A549 (cell line): ENCODE results near the gene SBF2. TPM values are rescaled to one million over a fixed set of nuclear protein-coding genes. Genes with fewer than 3 reads are reported as not detected.

Experiments used
- ATAC-seq, 2 experiments: fragments of 200-7000 bp in 1 of 2; fragments of >200 bp in 1 of 2; cut with Nextera tagmentation in 1 of 2; cut with Tn5 transposase in 1 of 2; 3 replicates each; pipeline versions ENCODE4 v1.8.0 to v1.9.1; 2018 to 2020; ENCODE audit warnings: mild to moderate bottlenecking in 1 of 2, moderate library complexity in 1 of 2
- CTCF ChIA-PET: fragments of 300-600 bp; sonication (Branson Sonifier 250); formaldehyde crosslinking; extraction: SDS; loops from one replicate; lab custom pipeline; 2021; ENCODE audit warnings: antibody characterized with exemption, inconsistent platforms; lab: Yijun Ruan, JAX
- POLR2A ChIA-PET: fragments of 350-600 bp; formaldehyde crosslinking; extraction: SDS; loops from one replicate; lab custom pipeline; 2021; ENCODE audit warnings: antibody characterized with exemption, inconsistent platforms; lab: Yijun Ruan, JAX
- DNase-seq, 2 experiments: peaks; one replicate each; pipeline versions ENCODE4 v3.0.0 to v3.0.0-alpha.2; 2011 to 2016; ENCODE audit warnings: low read depth in 1 of 2, low spot score in 1 of 2
- FAIRE-seq: peaks from 2 replicates; lab custom pipeline; 2011; peaks lifted over from hg19 to GRCh38; lab: Jason Lieb, UNC
- H3K27ac ChIP-seq, 2 experiments: fragments of >200 bp; sonication (Bioruptor Twin); formaldehyde crosslinking; 3 replicates each; pipeline ENCODE4 v1.5.1; 2016 to 2017
- H3K4me1 ChIP-seq: fragments of >200 bp; sonication (Bioruptor Twin); formaldehyde crosslinking; 3 replicates; pipeline ENCODE4 v1.6.1; 2016
- H3K4me2 ChIP-seq: fragments of >200 bp; sonication (Bioruptor Twin); formaldehyde crosslinking; 3 replicates; pipeline ENCODE4 v1.6.1; 2016
- H3K4me3 ChIP-seq: fragments of >200 bp; sonication (Bioruptor Twin); formaldehyde crosslinking; 3 replicates; pipeline ENCODE4 v1.5.1; 2016
- H3K9me3 ChIP-seq: fragments of >200 bp; sonication (Bioruptor Twin); formaldehyde crosslinking; 3 replicates; pipeline ENCODE4 v1.6.1; 2016
- BHLHE40 ChIP-seq: IDR thresholded peaks from 2 replicates; pipeline ENCODE4 v1.6.1; 2012; ENCODE audit warnings: low read depth, low read length, inconsistent platforms
- CBX2 ChIP-seq: fragments of 200-600 bp; sonication (generic); IDR thresholded peaks from 2 replicates; pipeline ENCODE4 v1.6.1; 2016; ENCODE audit warnings: low read depth, mild to moderate bottlenecking, borderline replicate concordance
- CEBPB ChIP-seq, 2 experiments: fragments of >200 bp in 1 of 2; sonication (Bioruptor Twin) in 1 of 2; formaldehyde crosslinking in 1 of 2; IDR thresholded peaks; 2 replicates each; pipeline ENCODE4 v1.6.1; 2012 to 2016
- CHD2 ChIP-seq: fragments of 150-350 bp; IDR thresholded peaks from 2 replicates; pipeline ENCODE4 v1.6.1; 2014; ENCODE audit warnings: low read length; ENCODE audit not compliant: partially characterized antibody
- EHF ChIP-seq: fragments of 250-450 bp; sonication (Bioruptor Pico); IDR thresholded peaks from 2 replicates; pipeline ENCODE4 v1.5.0; 2020; ENCODE audit warnings: mild to moderate bottlenecking
- EHMT2 ChIP-seq: fragments of 200-600 bp; sonication (generic); IDR thresholded peaks from 2 replicates; pipeline ENCODE4 v1.6.1; 2016; ENCODE audit warnings: antibody characterized with exemption, low read depth, mild to moderate bottlenecking, moderate library complexity
- EP300 ChIP-seq, 2 experiments: fragments of >200 bp; sonication (Bioruptor Twin); formaldehyde crosslinking; IDR thresholded peaks; 2 replicates in 1 of 2; 3 replicates in 1 of 2; pipeline ENCODE4 v1.6.1; 2016 to 2017
- FOXS1 ChIP-seq: fragments of 250-450 bp; sonication (Bioruptor Pico); IDR thresholded peaks from 2 replicates; pipeline ENCODE4 v1.5.0; 2020; ENCODE audit warnings: mild to moderate bottlenecking, moderate library complexity
- GATA3 ChIP-seq: IDR thresholded peaks from 2 replicates; pipeline ENCODE4 v1.6.1; 2012; ENCODE audit warnings: borderline replicate concordance
- HEYL ChIP-seq: fragments of 250-450 bp; sonication (Bioruptor Pico); IDR thresholded peaks from 2 replicates; pipeline ENCODE4 v1.8.0; 2021; ENCODE audit warnings: mild to moderate bottlenecking, moderate library complexity
- HOXA7 ChIP-seq: fragments of 250-450 bp; sonication (Bioruptor Pico); IDR thresholded peaks from 2 replicates; pipeline ENCODE4 v1.5.0; 2020; ENCODE audit warnings: mild to moderate bottlenecking, moderate library complexity
- JUNB ChIP-seq: fragments of >200 bp; sonication (Bioruptor Twin); formaldehyde crosslinking; IDR thresholded peaks from 2 replicates; pipeline ENCODE4 v1.6.1; 2016
- MAZ ChIP-seq: fragments of 150-350 bp; IDR thresholded peaks from 2 replicates; pipeline ENCODE4 v1.6.1; 2014; ENCODE audit warnings: antibody characterized with exemption, low read depth, low read length, borderline replicate concordance
- MYC ChIP-seq: IDR thresholded peaks from 2 replicates; pipeline ENCODE4 v1.6.1; 2012; ENCODE audit warnings: mild to moderate bottlenecking, inconsistent platforms, low read length, improper control_type of control experiment, borderline replicate concordance
- PHF8 ChIP-seq: fragments of 200-600 bp; sonication (generic); IDR thresholded peaks from 2 replicates; pipeline ENCODE4 v1.6.1; 2016; ENCODE audit warnings: low read depth, mild to moderate bottlenecking, antibody characterized with exemption, moderate library complexity, borderline replicate concordance
- POLR2A ChIP-seq: IDR thresholded peaks from 2 replicates; pipeline ENCODE4 v1.6.1; 2012; ENCODE audit warnings: mild to moderate bottlenecking, low read length
- RCOR1 ChIP-seq: fragments of 150-350 bp; IDR thresholded peaks from 2 replicates; pipeline ENCODE4 v1.6.1; 2014; ENCODE audit warnings: antibody characterized with exemption, low read length, low read depth
- SMC3 ChIP-seq: fragments of >200 bp; sonication (Bioruptor Twin); formaldehyde crosslinking; IDR thresholded peaks from 3 replicates; pipeline ENCODE4 v1.6.1; 2018; ENCODE audit warnings: inconsistent platforms
- TFCP2L1 ChIP-seq: fragments of 250-450 bp; sonication (Bioruptor Pico); IDR thresholded peaks from 2 replicates; pipeline ENCODE4 v1.5.0; 2021; ENCODE audit warnings: mild to moderate bottlenecking
- TP53 ChIP-seq: fragments of 250-450 bp; sonication (Bioruptor Pico); IDR thresholded peaks from 2 replicates; pipeline ENCODE4 v1.5.0; 2021; ENCODE audit warnings: mild to moderate bottlenecking, moderate library complexity
- WGBS: methylation state at CpG from one replicate; pipeline ENCODE4 v1.1.6; 2017; ENCODE audit errors: missing lambda C conversion rate; 5-methylcytosine and 5-hydroxymethylcytosine counted together
- polyA plus RNA-seq, 4 experiments: library from polyadenylated mRNA; depleted of rRNA in 3 of 4; stranded (reverse); fragments of >200 nt; fragmentation: RNase III in 1 of 4; extraction: RNeasy Plus Mini Kit Qiagen cat#74134 plus additional on column Dnase treatment in 1 of 4; gene quantifications; 2 replicates in 3 of 4; 3 replicates in 1 of 4; pipeline ENCODE4 v1.2.3, GENCODE V29; 2011 to 2017
- TF ChIP-seq, protein P1 (sequence below): fragments of 250-450 bp; sonication (Bioruptor Pico); IDR thresholded peaks from 2 replicates; pipeline ENCODE4 v1.5.0; 2020; ENCODE audit warnings: low read depth, mild to moderate bottlenecking, moderate library complexity
- TF ChIP-seq, protein P2 (sequence below): IDR thresholded peaks from 2 replicates; pipeline ENCODE4 v1.6.1; 2012; ENCODE audit warnings: low read depth, borderline replicate concordance
- TF ChIP-seq, protein P3 (sequence below): fragments of >200 bp; sonication (Bioruptor Twin); formaldehyde crosslinking; IDR thresholded peaks from 2 replicates; pipeline ENCODE4 v1.6.1; 2016
- TF ChIP-seq, protein P4 (sequence below): fragments of 450-650 bp; IDR thresholded peaks from 2 replicates; pipeline ENCODE4 v1.6.1; 2014; ENCODE audit warnings: antibody characterized with exemption

Gene SBF2
- polyA plus RNA-seq, 2 of the 4 experiments (the other 2 are of a cell fraction), result 11.1 to 49.6 TPM

DNA sequence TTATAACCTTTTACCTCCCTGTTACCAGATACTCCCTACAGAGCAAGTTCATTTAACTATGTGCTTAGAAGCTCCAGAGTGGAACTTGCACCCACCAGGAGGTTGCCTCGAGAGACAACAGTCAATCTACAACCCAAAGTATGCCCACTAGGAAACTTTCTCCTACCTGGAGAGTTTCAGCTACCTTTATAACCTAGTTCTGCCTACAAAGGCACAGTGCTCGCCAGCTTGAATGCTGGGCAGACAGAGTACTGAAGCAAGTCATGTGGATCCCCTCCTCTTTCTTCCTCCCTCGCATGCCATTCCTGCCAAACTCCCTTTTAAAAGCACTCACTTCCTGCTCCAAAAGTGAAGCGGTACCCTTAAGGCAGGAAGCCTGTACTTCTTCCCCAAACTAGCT is 371.2 kb downstream of the SBF2 start:
- no peak for TF ChIP-seq TFCP2L1 (CRISPR knock-in tag)
- TF ChIP-seq JUNB, result no peak
- TF ChIP-seq CHD2, result no peak
- TF ChIP-seq POLR2A, result no peak
- TF ChIP-seq MYC, result no peak
- TF ChIP-seq SMC3, result no peak
- no peak for TF ChIP-seq EP300 (IDR thresholded peaks at IDR 0.05)
- no peak for TF ChIP-seq EHMT2
- TF ChIP-seq, protein P1, sequence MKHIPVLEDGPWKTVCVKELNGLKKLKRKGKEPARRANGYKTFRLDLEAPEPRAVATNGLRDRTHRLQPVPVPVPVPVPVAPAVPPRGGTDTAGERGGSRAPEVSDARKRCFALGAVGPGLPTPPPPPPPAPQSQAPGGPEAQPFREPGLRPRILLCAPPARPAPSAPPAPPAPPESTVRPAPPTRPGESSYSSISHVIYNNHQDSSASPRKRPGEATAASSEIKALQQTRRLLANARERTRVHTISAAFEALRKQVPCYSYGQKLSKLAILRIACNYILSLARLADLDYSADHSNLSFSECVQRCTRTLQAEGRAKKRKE, result no peak
- TF ChIP-seq PHF8, result no peak
- TF ChIP-seq, protein P2, sequence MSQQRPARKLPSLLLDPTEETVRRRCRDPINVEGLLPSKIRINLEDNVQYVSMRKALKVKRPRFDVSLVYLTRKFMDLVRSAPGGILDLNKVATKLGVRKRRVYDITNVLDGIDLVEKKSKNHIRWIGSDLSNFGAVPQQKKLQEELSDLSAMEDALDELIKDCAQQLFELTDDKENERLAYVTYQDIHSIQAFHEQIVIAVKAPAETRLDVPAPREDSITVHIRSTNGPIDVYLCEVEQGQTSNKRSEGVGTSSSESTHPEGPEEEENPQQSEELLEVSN, result no peak
- TF ChIP-seq, all 56 proteins: peak for 0
- 0 out of 6 replicates have a peak, but pooled peaks of 1 of the 2 experiments have one; percentile 26 for ATAC-seq
- H3K27ac ChIP-seq, result peak overlapping the region in 1 of 2 experiments; percentile 19; a peak in 1 of 6 replicates
- no peak for FAIRE-seq
- peaks cover 10% of the 10 kb centered on the region; the same call in 2 of the 3 replicates for H3K4me1 ChIP-seq
- no peak overlapping the region for H3K4me2 ChIP-seq
- no peak overlapping the region for H3K4me3 ChIP-seq
- no peaks in the 10 kb centered on the region for H3K9me3 ChIP-seq
- WGBS, result 86% methylated on average over 4 of the region's 4 CpGs
- POLR2A ChIA-PET, result no interaction called here
- CTCF ChIA-PET, result interaction anchor here (0.9 to 1.0 kb wide), 3 partner anchors 15 to 50 kb away, joined by 3 read pairs; no protein-coding TSS in a partner anchor
- DNase-seq, result no peak

DNA sequence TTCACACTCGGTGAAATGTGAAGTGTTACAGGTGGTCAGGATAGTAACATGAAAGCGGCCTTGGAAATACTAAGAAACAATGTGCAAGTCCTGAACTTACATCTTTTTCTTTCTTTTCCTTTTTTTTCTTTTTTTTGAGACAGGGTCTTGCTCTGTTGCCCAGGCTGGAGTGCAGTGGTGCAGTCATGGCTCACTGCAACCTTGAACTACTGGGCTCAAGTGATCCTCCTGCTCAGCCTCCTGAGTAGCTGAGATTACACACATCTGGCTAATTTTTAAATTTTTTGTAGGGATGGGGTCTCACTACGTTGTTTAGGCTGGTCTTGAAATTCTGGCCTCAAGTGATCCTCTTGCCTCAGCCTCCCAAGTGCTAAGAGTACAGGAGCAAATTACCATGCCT is 377.5 kb downstream of the SBF2 start:
- no peak for FAIRE-seq
- WGBS, result 90% methylated on average over 3 of the region's 3 CpGs
- TF ChIP-seq HOXA7 (CRISPR knock-in tag) (no peak), FOXS1 (CRISPR knock-in tag) (no peak), TFCP2L1 (CRISPR knock-in tag) (no peak)
- TF ChIP-seq, protein P3, sequence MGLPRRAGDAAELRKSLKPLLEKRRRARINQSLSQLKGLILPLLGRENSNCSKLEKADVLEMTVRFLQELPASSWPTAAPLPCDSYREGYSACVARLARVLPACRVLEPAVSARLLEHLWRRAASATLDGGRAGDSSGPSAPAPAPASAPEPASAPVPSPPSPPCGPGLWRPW, result no peak
- POLR2A ChIA-PET, result no interaction called here
- Histone ChIP-seq H3K9me3 (no peaks in the 10 kb centered on the region), H3K27ac (no peak overlapping the region), H3K4me1 (no peaks in the 10 kb centered on the region), H3K4me2 (no peak overlapping the region), H3K4me3 (no peak overlapping the region)
- no peak for ATAC-seq
- CTCF ChIA-PET, result no interaction called here
- DNase-seq, result no peak

DNA sequence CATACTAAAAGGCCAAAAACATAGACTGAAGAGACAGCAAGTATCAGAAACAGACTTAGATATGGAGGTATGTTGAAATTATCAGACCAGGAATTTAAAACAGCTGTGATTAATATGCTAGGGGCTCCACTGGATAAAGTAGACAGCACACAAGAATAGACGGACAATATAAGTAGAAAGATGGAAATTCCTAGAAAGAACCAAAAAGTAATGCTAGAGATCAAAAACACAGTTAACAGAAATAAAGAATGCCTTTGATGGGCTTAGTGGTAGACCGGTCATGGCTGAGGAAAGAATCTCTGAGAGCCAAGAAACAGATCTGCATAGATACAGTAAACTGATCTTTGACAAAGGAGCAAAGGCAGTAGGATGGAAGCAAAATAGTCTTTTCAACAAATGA is 380.0 kb downstream of the SBF2 start:
- H3K9me3 ChIP-seq, result 0 out of 3 replicates have a peak, but pooled peaks cover 5% of the 10 kb centered on the region
- ChIA-PET POLR2A (no interaction called here), CTCF (no interaction called here)
- no peak overlapping the region for H3K4me2 ChIP-seq
- peak overlapping the region in 1 of 2 experiments; percentile 55; a peak in 1 of 6 replicates for H3K27ac ChIP-seq
- 84% methylated on average over 2 of the region's 2 CpGs for WGBS
- ATAC-seq (no peak), FAIRE-seq (no peak), DNase-seq (no peak)
- TF ChIP-seq RCOR1 (no peak), GATA3 (no peak), BHLHE40 (no peak), EHF (CRISPR knock-in tag) (no peak), PHF8 (no peak), TP53 (CRISPR knock-in tag) (no peak), EP300 (IDR thresholded peaks at IDR 0.05) (no peak), MAZ (no peak), CBX2 (no peak), FOXS1 (CRISPR knock-in tag) (no peak), HEYL (no peak), CEBPB (IDR thresholded peaks at IDR 0.05) (no peak)
- TF ChIP-seq, protein P2, result no peak
- TF ChIP-seq, protein P4, sequence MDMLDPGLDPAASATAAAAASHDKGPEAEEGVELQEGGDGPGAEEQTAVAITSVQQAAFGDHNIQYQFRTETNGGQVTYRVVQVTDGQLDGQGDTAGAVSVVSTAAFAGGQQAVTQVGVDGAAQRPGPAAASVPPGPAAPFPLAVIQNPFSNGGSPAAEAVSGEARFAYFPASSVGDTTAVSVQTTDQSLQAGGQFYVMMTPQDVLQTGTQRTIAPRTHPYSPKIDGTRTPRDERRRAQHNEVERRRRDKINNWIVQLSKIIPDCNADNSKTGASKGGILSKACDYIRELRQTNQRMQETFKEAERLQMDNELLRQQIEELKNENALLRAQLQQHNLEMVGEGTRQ, result no peak
- peaks cover 6% of the 10 kb centered on the region; the same call in 2 of the 3 replicates for H3K4me1 ChIP-seq
- no peak overlapping the region for H3K4me3 ChIP-seq
